ENCODE results near the gene THOC2. TPM values are rescaled to one million over a fixed set of nuclear protein-coding genes. Genes with fewer than 3 reads are reported as not detected.
"Not testable (repeated sequence)": the region's sequence is repeated elsewhere in the genome, so short reads cannot be mapped to it uniquely, and the experiment has no call there.

THOC2 gene
- total RNA-seq, 2 experiments from 2014 or later: 69.8 to 72.7 TPM

GRCh38 chrX:123600181-123600580 lies 132.7 kb downstream of the THOC2 start:
- ChIA-PET CTCF (no interaction called here), POLR2A (no interaction called here)

- POLR2A ChIA-PET: no interaction called here
- CTCF ChIA-PET: no interaction called here
These were observed 141.9 kb downstream of the THOC2 start for GRCh38 chrX:123590842-123591486.

- ChIA-PET POLR2A (no interaction called here), CTCF (no interaction called here)
These were observed 144.1 kb downstream of the THOC2 start for GRCh38 chrX:123588723-123589122.

- ChIA-PET POLR2A (no interaction called here), CTCF (no interaction called here)
These were observed 151.3 kb downstream of the THOC2 start for GRCh38 chrX:123581586-123581985.

GRCh38 chrX:123580792-123581191 lies 152.1 kb downstream of the THOC2 start:
- ChIA-PET CTCF (no interaction called here), POLR2A (no interaction called here)

- CTCF ChIA-PET, POLR2A ChIA-PET: not testable (repeated sequence)
These were observed 158.8 kb downstream of the THOC2 start for GRCh38 chrX:123574027-123574426.

- ChIA-PET POLR2A (no interaction called here), CTCF (no interaction called here)
These were observed 162.8 kb downstream of the THOC2 start for GRCh38 chrX:123570011-123570590.

GRCh38 chrX:123563167-123563566 lies 169.7 kb downstream of the THOC2 start:
- ChIA-PET CTCF (no interaction called here), POLR2A (no interaction called here)

- CTCF ChIA-PET: no interaction called here
- POLR2A ChIA-PET: no interaction called here
These were observed 170.3 kb downstream of the THOC2 start for GRCh38 chrX:123562342-123563146.

GRCh38 chrX:123561439-123562215 lies 171.2 kb downstream of the THOC2 start:
- POLR2A ChIA-PET: no interaction called here
- CTCF ChIA-PET: no interaction called here

- POLR2A ChIA-PET: no interaction called here
- CTCF ChIA-PET: no interaction called here
These were observed 182.0 kb downstream of the THOC2 start for GRCh38 chrX:123550829-123551228.

Other genes with a start within 250 kb of the THOC2 start
- 10 to 100 TPM; 36.7 to 37.2 TPM for gene XIAP, start 127.0 kb upstream of the THOC2 start, total RNA-seq
- gene STAG2, start 228.7 kb upstream of the THOC2 start, total RNA-seq: 100 to 1,000 TPM; 117 to 126 TPM

Measured in activated CD8-positive, alpha-beta memory T cell treated with anti-CD3 and anti-CD28 coated beads for 36 hours (primary cell).